ENCODE results near the gene DMTF1.
"Not testable (repeated sequence)": the region's sequence is repeated elsewhere in the genome, so short reads cannot be mapped to it uniquely, and the experiment has no call there.

DNA sequence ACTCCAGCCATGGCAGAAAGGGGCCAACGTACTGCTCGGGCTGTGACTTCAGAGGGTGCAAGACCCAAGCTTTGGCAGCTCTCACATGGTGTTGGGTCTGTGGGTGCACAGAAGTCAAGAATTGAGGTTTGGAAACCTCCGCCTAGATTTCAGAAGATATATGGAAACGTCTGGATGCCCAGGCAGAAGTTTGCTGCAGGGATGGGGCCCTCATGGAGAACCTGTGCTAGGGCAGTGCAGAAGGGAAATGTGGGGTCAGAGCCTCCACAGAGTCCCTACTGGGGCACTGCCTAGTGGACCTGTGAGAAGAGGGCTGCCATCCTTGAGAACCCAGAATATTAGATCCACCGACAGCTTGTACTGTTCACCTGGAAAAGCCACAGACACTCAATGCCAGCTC is 93.4 kb downstream of the DMTF1 start:
- TF ChIP-seq, protein P1, sequence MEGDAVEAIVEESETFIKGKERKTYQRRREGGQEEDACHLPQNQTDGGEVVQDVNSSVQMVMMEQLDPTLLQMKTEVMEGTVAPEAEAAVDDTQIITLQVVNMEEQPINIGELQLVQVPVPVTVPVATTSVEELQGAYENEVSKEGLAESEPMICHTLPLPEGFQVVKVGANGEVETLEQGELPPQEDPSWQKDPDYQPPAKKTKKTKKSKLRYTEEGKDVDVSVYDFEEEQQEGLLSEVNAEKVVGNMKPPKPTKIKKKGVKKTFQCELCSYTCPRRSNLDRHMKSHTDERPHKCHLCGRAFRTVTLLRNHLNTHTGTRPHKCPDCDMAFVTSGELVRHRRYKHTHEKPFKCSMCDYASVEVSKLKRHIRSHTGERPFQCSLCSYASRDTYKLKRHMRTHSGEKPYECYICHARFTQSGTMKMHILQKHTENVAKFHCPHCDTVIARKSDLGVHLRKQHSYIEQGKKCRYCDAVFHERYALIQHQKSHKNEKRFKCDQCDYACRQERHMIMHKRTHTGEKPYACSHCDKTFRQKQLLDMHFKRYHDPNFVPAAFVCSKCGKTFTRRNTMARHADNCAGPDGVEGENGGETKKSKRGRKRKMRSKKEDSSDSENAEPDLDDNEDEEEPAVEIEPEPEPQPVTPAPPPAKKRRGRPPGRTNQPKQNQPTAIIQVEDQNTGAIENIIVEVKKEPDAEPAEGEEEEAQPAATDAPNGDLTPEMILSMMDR (optimal IDR thresholded peaks at IDR 0.05 in 1 of 3, IDR thresholded peaks at IDR 0.05 in 1 of 3, conservative IDR thresholded peaks at IDR 0.05 in 1 of 3; ENCODE audit: extremely low read depth in 1 of 3, insufficient read depth in 2 of 3, low read length in 3 of 3): not testable (repeated sequence)
- TF ChIP-seq EZH2 (IDR thresholded peaks at IDR 0.05; ENCODE audit: low read length): not testable (repeated sequence)
